ENCODE results near the gene C2orf92. TPM values are rescaled to one million over a fixed set of nuclear protein-coding genes. Genes with fewer than 3 reads are reported as not detected.
A peak's percentile ranks its signal among the peaks of the same experiment; 100 is the strongest.

C2orf92 gene
- total RNA-seq, 1 donor from 2014 or later: 0.96 TPM

DNA sequence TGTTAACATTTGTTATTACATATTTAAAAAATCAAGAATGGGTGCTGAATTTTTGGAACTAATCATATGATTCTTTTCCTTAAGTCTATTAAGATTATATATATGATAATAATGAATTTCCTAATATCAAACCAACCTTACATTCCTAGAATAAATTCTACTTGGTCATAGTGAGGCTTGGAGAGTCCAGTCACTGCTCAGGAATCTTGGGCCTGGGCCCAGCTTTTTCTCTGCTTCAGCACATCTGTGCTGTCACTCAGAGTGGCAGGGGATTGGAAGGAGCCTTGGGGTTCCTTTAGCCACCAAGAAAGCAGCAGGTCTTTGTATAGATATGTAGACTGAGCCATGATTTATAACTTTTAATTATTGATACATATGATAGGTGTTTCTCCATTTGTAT, 24.0 kb downstream of the C2orf92 start:
- no peak for DNase-seq (ENCODE audit: low read depth)
- no peaks in the 10 kb centered on the region for H3K36me3 ChIP-seq (ENCODE audit: control insufficient read depth, insufficient read depth, low read length)
- TF ChIP-seq, protein P1, sequence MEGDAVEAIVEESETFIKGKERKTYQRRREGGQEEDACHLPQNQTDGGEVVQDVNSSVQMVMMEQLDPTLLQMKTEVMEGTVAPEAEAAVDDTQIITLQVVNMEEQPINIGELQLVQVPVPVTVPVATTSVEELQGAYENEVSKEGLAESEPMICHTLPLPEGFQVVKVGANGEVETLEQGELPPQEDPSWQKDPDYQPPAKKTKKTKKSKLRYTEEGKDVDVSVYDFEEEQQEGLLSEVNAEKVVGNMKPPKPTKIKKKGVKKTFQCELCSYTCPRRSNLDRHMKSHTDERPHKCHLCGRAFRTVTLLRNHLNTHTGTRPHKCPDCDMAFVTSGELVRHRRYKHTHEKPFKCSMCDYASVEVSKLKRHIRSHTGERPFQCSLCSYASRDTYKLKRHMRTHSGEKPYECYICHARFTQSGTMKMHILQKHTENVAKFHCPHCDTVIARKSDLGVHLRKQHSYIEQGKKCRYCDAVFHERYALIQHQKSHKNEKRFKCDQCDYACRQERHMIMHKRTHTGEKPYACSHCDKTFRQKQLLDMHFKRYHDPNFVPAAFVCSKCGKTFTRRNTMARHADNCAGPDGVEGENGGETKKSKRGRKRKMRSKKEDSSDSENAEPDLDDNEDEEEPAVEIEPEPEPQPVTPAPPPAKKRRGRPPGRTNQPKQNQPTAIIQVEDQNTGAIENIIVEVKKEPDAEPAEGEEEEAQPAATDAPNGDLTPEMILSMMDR (IDR thresholded peaks at IDR 0.05; ENCODE audit: insufficient read depth, low read length, poor library complexity, severe bottlenecking): no peak
- no peak overlapping the region for H3K4me3 ChIP-seq (ENCODE audit: low read depth, low read length)
- H3K27me3 ChIP-seq (ENCODE audit: control insufficient read depth, insufficient read depth, low read length): no peaks in the 10 kb centered on the region

DNA sequence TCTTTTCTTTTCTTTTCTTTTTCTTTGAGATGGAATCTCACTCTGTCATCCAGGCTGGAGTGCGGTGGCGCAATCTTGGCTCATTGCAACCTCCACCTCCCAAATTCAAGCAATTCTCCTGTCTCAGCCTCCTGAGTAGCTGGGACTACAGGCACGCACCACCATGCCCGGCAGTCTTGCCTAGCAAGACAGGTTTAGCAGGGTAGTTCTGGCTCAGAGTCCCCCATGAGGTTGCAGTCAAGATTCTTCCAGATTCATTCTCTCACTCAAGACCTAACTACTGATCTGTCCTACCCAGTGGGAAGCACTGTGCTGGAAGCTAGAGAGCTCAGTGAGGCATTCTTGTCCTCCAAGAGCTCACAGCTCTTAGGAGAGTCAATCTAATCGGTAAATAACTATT, 26.2 kb downstream of the C2orf92 start:
- H3K4me3 ChIP-seq (ENCODE audit: low read depth, low read length): no peak overlapping the region
- TF ChIP-seq, protein P1 (IDR thresholded peaks at IDR 0.05; ENCODE audit: insufficient read depth, low read length, poor library complexity, severe bottlenecking): no peak
- DNase-seq (ENCODE audit: low read depth): no peak
- H3K36me3 ChIP-seq (ENCODE audit: control insufficient read depth, insufficient read depth, low read length): no peaks in the 10 kb centered on the region
- H3K27me3 ChIP-seq (ENCODE audit: control insufficient read depth, insufficient read depth, low read length): no peaks in the 10 kb centered on the region

- no peaks in the 10 kb centered on the region for H3K36me3 ChIP-seq (ENCODE audit: control insufficient read depth, insufficient read depth, low read length)
- peak; percentile 29 for DNase-seq (ENCODE audit: low read depth)
- TF ChIP-seq, protein P1 (IDR thresholded peaks at IDR 0.05; ENCODE audit: insufficient read depth, low read length, poor library complexity, severe bottlenecking): peak; percentile 90
- H3K4me3 ChIP-seq (ENCODE audit: low read depth, low read length): no peak overlapping the region
- no peaks in the 10 kb centered on the region for H3K27me3 ChIP-seq (ENCODE audit: control insufficient read depth, insufficient read depth, low read length)
Measured at GRCh38 chr2:97697252-97698235, 28.0 kb downstream of the C2orf92 start.

DNA sequence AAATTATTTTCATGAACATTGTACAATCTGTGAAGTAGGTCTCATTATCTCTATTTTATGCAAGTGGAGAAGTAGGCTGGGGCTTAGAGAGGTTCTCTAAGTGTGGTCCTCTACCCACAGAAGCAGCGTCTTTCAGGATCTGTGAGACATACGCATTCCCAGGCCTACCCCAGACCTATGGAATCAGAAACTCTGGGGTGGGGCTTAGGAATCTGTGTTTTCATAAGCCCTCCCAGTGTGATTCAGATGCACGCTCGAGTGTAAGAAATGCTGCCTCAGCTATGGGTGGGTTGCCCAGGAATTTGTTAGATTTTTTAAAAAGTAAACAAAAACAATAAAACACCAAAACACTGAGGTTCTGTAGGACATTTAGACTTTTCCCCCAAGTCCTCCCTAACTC, 29.0 kb downstream of the C2orf92 start:
- Histone ChIP-seq H3K36me3 (ENCODE audit: control insufficient read depth, insufficient read depth, low read length) (no peaks in the 10 kb centered on the region), H3K27me3 (ENCODE audit: control insufficient read depth, insufficient read depth, low read length) (no peaks in the 10 kb centered on the region), H3K4me3 (ENCODE audit: low read depth, low read length) (no peak overlapping the region)
- TF ChIP-seq, protein P1 (IDR thresholded peaks at IDR 0.05; ENCODE audit: insufficient read depth, low read length, poor library complexity, severe bottlenecking): no peak
- no peak for DNase-seq (ENCODE audit: low read depth)

DNA sequence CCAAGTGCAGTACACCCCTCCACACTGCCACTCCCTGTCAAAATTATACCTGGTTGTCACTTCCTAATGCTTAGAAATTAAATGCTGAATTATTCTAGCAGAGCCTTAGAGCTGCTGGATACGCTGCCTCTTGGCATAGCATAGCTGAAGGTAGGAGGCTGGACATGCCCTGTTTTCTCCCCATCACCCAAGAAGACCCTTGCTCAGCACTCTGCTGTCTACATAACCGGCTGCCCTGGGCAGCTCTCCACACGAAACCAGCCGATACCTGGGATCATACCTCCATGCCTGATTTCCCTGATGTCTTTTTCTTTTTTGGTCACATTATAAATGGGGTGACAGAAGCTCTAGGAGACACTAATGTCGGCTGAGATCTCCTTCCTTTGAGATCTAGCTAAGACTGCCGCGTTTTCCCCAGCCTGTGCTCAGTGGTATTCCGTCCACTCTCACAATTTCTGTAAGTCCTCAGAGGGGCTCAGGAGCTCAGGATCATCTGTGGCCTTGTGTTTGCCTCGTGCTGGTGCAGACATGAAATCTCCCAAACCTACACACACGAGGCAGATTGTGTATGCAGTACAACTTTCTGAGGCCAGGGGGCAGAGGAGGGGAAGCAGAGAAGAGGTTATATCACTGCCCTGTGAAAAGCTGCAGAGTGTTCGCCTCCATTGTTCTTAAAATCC, 30.4 kb downstream of the C2orf92 start:
- no peak for DNase-seq (ENCODE audit: low read depth)
- H3K27me3 ChIP-seq (ENCODE audit: control insufficient read depth, insufficient read depth, low read length): no peaks in the 10 kb centered on the region
- TF ChIP-seq, protein P1 (IDR thresholded peaks at IDR 0.05; ENCODE audit: insufficient read depth, low read length, poor library complexity, severe bottlenecking): peak; percentile 74
- no peak overlapping the region for H3K4me3 ChIP-seq (ENCODE audit: low read depth, low read length)
- H3K36me3 ChIP-seq (ENCODE audit: control insufficient read depth, insufficient read depth, low read length): no peaks in the 10 kb centered on the region

Measured in kidney epithelial cell (primary cell).